ENCODE results near the gene NPIPB2.

Gene NPIPB2

DNA sequence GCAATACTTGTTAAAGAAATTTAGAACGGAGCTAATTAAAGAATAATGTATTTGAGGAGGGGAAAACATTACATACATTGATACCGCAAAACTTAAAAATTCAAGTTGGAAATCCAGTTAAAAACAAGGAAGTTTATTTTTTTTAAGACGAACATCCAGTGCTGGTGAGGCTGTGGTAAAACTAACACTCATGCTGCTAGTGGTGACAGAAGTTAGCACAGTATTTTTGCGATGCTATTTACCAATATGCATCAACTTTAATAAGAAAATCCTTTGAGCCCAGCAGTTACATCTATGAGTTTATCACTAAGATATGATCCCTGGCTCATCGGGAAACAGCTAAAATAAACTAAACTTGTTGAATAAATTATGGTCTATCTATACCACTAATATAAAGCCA lies 57.8 kb downstream of the NPIPB2 start:
- Histone ChIP-seq H3K27me3 (no peaks in the 10 kb centered on the region), H3K27ac (no peak overlapping the region), H3K36me3 (peaks cover 55% of the 10 kb centered on the region), H3K4me3 (ENCODE audit: low read depth in 1 of 2, low read length in 1 of 2) (no peak overlapping the region), H3K9me3 (no peaks in the 10 kb centered on the region), H3K4me1 (ENCODE audit: control insufficient read depth in 1 of 2, insufficient read depth in 1 of 2, low read depth in 1 of 2, low read length in 1 of 2) (no peaks in the 10 kb centered on the region)
- TF ChIP-seq, protein P1, sequence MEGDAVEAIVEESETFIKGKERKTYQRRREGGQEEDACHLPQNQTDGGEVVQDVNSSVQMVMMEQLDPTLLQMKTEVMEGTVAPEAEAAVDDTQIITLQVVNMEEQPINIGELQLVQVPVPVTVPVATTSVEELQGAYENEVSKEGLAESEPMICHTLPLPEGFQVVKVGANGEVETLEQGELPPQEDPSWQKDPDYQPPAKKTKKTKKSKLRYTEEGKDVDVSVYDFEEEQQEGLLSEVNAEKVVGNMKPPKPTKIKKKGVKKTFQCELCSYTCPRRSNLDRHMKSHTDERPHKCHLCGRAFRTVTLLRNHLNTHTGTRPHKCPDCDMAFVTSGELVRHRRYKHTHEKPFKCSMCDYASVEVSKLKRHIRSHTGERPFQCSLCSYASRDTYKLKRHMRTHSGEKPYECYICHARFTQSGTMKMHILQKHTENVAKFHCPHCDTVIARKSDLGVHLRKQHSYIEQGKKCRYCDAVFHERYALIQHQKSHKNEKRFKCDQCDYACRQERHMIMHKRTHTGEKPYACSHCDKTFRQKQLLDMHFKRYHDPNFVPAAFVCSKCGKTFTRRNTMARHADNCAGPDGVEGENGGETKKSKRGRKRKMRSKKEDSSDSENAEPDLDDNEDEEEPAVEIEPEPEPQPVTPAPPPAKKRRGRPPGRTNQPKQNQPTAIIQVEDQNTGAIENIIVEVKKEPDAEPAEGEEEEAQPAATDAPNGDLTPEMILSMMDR (IDR thresholded peaks at IDR 0.05) = no peak

- peak overlapping the region; percentile 15 for H3K27ac ChIP-seq
- TF ChIP-seq, protein P1 (IDR thresholded peaks at IDR 0.05) = no peak
Observed at GRCh38 chr16:11880007-11880406, 61.8 kb downstream of the NPIPB2 start.

GRCh38 chr16:11877374-11877773 lies 64.5 kb downstream of the NPIPB2 start:
- H3K4me3 ChIP-seq (ENCODE audit: low read depth in 1 of 2, low read length in 1 of 2) = no peak overlapping the region

More at GRCh38 chr16:11880007-11880406, 61.8 kb downstream of the NPIPB2 start:
- Histone ChIP-seq H3K36me3 (peaks cover 49% of the 10 kb centered on the region), H3K4me1 (ENCODE audit: control insufficient read depth in 1 of 2, insufficient read depth in 1 of 2, low read depth in 1 of 2, low read length in 1 of 2) (no peaks in the 10 kb centered on the region), H3K9me3 (no peaks in the 10 kb centered on the region), H3K27me3 (no peaks in the 10 kb centered on the region), H3K4me3 (ENCODE audit: low read depth in 1 of 2, low read length in 1 of 2) (no peak overlapping the region)

More at GRCh38 chr16:11877374-11877773, 64.5 kb downstream of the NPIPB2 start:
- H3K4me1 ChIP-seq (ENCODE audit: control insufficient read depth in 1 of 2, insufficient read depth in 1 of 2, low read depth in 1 of 2, low read length in 1 of 2) = no peaks in the 10 kb centered on the region
- no peak overlapping the region for H3K27ac ChIP-seq
- peaks cover 59% of the 10 kb centered on the region for H3K36me3 ChIP-seq
- H3K9me3 ChIP-seq = no peaks in the 10 kb centered on the region
- TF ChIP-seq, protein P1 (IDR thresholded peaks at IDR 0.05) = no peak
- no peaks in the 10 kb centered on the region for H3K27me3 ChIP-seq

Measured in neutrophil (primary cell).